ENCODE measurements around the gene C16orf89. TPM values are rescaled to one million over a fixed set of nuclear protein-coding genes. Genes with fewer than 3 reads are reported as not detected.
"Not testable (repeated sequence)": the region's sequence is repeated elsewhere in the genome, so short reads cannot be mapped to it uniquely, and the experiment has no call there.

C16orf89 gene
- total RNA-seq, 1 donor from 2014 or later: 6.1 TPM

DNA sequence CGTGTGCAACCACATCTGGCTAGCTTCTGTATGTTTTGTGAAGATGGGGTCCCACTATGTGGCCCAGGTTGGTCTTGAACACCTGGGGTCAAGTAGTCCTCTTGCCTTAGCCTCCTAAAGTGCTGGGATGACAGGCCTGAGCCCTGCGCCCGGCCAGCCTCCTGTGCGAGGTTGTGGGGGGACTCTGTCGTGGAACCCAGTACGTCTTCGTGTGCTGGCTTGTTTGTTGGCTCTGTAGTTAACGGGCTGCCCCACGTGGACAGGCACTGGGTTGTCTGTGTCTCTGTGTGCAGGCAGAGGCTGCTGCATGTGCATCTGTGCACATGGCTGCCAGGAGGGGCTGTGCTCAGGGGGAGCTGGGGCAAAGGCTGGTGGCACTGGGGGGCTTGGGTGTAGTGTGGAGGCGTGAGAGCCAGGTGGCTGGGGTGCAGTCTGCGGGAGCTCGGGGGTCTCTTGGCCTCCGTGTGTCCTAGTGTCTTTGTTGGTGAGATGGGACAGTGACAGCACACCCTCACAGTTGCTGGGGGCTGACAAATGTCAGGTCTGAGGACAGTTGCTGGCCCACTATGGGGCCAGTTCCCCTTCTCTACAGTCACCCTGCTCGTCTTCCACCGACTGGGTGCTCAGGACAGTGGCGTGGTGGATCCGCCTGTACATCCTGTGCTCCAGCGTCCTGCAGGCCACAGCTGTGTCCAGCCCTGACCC, 22.5 kb upstream of the C16orf89 start:
- ATAC-seq (ENCODE audit: poor library complexity); DNase-seq; intact Hi-C loops (cut with DNase I): not testable (repeated sequence)

DNA sequence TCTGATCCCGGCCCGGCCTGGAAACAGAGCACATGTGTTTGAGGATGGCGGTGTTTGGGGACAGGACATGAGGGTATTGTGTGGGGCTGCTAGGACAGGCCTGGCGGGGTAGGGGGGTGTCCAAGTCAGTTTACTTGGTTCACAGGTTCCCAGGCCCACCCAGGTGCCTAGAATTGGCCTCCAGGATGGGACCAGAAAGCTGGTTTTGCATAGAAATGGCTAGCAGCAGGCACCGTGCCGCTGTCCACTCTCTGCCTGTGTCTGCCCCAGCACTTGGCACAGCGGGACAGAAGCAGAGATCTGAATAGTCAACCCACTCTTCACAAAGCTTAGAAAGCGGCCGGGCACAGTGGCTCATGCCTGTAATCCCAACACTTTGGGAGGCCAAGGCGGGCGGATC, 20.0 kb upstream of the C16orf89 start:
- intact Hi-C loops (cut with DNase I); ATAC-seq (ENCODE audit: poor library complexity); DNase-seq: not testable (repeated sequence)

GRCh38 chr16:5084802-5085201, 19.0 kb upstream of the C16orf89 start:
- intact Hi-C loops (cut with DNase I); ATAC-seq (ENCODE audit: poor library complexity): not testable (repeated sequence)
- peak; percentile 53 for DNase-seq

- DNase-seq; intact Hi-C loops (cut with DNase I); ATAC-seq (ENCODE audit: poor library complexity): not testable (repeated sequence)
Measured at GRCh38 chr16:5084099-5084731, 18.5 kb upstream of the C16orf89 start.

DNA sequence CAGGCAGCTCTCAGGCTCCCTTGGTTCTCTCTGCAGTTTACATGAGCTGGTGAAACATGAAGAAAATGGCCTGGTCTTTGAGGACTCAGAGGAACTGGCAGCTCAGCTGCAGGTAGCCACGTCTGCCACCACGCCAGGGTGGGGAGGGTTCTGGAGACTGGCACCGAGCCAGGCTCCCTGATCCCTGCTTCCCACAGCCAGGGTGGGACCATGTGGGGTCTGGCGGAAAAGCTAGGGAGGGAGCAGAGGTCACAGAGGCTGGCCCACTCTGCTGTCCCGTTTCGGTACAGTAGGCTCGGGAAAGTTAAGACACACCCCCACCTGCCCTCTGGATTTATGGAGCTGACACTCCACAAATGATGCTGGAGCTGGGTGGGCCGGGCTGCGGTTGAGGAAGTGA, 17.9 kb upstream of the C16orf89 start:
- intact Hi-C loops (cut with DNase I); DNase-seq; ATAC-seq (ENCODE audit: poor library complexity): not testable (repeated sequence)

- intact Hi-C loops (cut with DNase I): not testable (repeated sequence)
Measured at GRCh38 chr16:5080996-5081395, 15.2 kb upstream of the C16orf89 start.

GRCh38 chr16:5080461-5080860, 14.7 kb upstream of the C16orf89 start:
- DNase-seq; intact Hi-C loops (cut with DNase I): not testable (repeated sequence)

More at GRCh38 chr16:5080996-5081395, 15.2 kb upstream of the C16orf89 start:
- DNase-seq; ATAC-seq (ENCODE audit: poor library complexity): not testable (repeated sequence)

DNA sequence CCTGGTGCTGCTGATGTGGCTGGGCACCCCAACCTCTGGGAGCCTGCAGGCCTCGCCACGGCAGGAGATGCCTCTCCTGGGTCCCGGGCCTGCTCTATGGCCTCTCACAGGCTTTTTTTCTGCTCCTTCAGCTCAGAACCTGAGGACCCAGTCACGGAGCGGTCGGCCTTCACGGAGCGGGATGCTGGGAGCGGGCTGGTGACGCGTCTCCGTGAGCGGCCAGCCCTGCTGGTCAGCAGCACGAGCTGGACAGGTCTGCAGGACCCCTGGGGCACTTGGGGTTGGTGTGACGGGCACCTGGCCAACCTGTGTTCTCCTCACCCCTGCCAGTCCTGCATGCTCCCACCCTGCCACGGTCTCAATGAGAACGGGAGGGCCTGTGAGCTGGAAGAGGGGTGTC, 12.9 kb upstream of the C16orf89 start:
- DNase-seq: peak; percentile 29
- intact Hi-C loops (cut with DNase I): no loop called here
- ATAC-seq (ENCODE audit: poor library complexity): no peak

More at GRCh38 chr16:5080461-5080860, 14.7 kb upstream of the C16orf89 start:
- not testable (repeated sequence) for ATAC-seq (ENCODE audit: poor library complexity)

DNA sequence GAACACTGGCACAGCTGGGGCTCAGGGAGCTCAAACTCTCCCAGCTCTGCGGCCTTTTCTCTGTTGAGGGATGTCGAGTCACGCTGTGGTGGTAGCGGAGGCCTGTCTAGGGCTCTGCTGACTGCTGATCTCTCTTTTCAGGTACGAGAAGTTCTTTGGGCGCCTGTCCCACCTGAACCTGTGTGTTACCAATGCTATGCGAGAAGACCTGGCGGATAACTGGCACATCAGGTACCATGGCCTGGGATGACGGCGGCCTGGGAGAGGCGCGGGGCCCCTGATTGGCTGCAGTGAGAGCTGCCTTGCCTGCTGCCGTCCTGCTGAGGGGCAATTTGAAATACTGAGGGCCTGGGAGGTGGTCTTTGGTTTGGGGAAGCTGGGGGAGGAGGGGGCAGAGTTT, 11.5 kb upstream of the C16orf89 start:
- peak; percentile 20 for DNase-seq
- no peak for ATAC-seq (ENCODE audit: poor library complexity)
- intact Hi-C loops (cut with DNase I): no loop called here

GRCh38 chr16:5075637-5076036, 9.9 kb upstream of the C16orf89 start:
- intact Hi-C loops (cut with DNase I): no loop called here
- DNase-seq: no peak
- no peak for ATAC-seq (ENCODE audit: poor library complexity)

DNA sequence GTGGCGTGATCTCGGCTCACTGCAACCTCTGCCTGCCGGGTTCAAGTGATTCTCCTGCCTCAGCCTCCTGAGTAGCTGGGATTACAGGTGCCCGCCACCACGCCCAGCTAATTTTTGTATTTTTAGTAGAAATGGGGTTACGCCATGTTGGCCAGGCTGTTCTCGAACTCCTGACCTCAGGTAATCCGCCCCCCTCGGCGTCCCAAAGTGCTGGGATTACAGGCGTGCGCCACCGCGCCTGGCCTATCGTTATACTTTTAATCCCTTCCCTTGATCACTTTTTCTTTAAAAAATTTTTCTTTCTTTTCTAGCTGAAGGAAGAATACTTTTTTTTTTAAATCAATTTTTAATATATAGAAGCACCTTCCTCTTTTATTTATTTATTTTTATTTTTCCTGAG, 8.0 kb upstream of the C16orf89 start:
- intact Hi-C loops (cut with DNase I); ATAC-seq (ENCODE audit: poor library complexity): not testable (repeated sequence)
- DNase-seq: peak; percentile 22

DNA sequence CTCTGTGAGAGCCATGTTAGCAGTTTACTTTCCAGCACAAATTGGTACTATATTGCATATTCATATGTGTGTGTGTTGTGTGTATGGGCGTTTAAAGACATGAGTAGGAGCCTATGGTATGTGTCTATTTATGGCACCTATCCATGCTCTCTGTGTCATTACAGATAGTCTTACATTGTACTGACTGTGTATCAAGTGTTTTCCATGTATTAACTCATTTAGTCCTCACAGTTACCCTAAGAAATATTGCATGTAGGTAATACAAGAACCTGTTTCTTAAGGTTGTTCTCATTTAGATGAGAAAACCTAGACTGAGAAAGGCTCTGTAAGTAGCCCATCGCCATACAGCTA, 7.5 kb upstream of the C16orf89 start:
- intact Hi-C loops (cut with DNase I): no loop called here
- no peak for ATAC-seq (ENCODE audit: poor library complexity)
- DNase-seq: no peak

DNA sequence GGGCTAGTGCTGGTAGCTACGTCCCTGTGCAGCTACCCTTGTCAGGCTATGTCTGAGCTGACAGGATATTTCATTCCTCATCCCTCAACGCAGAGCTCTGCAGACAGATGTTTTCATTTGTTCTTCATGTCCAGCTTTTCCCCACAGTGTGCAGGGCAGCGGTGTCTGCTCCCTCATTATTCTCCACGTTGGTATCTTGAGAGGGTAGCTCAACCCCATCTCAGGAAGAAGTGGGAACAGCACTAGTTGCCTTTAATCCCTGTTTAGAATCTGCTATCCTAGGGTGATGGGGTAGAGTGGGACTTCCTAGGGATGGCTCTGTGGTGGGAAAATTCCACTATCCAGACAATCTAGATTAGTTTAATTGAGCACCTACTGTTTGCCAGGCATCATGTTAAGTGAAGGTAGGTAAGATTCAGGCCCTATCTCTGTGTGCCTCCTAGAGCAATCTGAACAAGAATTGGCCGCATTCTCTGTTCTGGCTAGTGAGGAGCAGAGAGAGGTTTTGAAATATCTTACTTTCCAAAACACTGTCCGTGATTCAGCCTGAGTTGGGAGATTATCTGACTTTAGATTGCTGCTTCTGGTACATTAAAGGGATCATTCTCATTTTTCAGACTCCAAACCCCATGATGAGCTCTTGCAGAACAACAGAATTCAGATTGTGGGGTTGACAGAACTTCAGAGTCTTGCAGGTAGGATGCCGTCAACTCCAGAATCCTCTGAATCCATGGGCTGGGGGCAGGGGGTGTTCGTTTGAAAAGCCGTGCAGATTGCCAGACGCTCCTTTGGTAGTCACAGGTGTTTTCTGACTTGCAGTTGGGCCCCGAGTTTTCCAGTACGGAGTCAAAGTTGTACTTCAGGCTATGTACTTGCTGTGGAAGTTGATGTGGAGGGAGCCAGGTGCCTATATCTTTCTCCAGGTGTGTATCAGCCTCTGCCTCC, 6.8 kb upstream of the C16orf89 start:
- intact Hi-C loops (cut with DNase I): no loop called here
- DNase-seq (peak; percentile 22), ATAC-seq (ENCODE audit: poor library complexity) (no peak)

DNA sequence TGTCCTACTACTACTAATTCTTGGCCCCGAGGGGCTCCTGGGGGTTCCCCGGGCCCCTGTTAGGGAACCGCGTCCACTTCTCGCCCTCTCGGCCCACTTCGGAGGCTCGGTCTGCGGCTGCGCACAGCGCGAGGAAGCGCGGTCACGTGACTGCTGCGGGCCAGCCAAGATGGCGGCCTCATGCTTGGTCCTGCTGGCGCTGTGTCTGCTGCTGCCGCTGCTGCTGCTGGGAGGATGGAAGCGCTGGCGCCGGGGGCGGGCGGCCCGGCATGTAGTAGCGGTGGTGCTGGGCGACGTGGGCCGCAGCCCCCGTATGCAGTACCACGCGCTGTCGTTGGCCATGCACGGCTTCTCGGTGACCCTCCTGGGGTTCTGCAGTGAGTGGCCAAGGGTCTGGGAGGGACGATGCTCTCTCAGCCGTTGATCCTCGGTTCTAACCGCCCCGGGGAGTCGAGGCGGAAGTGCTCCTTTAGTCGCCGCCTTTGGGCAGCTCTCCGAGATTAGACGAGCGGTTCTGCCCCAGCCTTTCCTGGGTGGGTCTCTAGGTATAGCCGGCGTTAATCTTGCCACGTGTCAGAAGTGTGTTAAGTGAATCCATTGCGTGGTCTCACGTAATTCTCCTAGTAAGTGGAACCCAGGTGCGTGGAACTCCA, 6.1 kb upstream of the C16orf89 start, which contains the start of gene ALG1:
Gene ALG1, plus strand, starts transcription at position 163 of the 653 bp plus-strand sequence. Its CDS starts 7 bp downstream, at position 170.
- ATAC-seq (ENCODE audit: poor library complexity): peak; percentile 97
- intact Hi-C loops (cut with DNase I): no loop called here
- peak; percentile 95 for DNase-seq

DNA sequence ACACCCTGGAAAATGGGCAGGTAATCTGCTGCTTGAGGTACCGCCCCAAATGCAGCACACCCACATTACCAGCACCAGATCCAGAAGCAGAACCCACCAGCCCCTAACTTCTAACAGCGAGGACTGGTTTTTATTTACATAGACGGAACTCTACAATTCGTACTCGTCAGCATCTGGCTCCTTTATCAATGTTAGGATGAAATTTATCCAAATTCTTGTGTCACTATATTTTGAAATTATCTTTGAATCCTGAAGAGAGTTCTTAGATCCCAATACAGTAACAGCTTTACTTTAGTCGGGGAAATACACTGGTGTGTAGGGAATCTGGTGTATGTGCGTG, 5.6 kb upstream of the C16orf89 start:
- ATAC-seq (ENCODE audit: poor library complexity): no peak

DNA sequence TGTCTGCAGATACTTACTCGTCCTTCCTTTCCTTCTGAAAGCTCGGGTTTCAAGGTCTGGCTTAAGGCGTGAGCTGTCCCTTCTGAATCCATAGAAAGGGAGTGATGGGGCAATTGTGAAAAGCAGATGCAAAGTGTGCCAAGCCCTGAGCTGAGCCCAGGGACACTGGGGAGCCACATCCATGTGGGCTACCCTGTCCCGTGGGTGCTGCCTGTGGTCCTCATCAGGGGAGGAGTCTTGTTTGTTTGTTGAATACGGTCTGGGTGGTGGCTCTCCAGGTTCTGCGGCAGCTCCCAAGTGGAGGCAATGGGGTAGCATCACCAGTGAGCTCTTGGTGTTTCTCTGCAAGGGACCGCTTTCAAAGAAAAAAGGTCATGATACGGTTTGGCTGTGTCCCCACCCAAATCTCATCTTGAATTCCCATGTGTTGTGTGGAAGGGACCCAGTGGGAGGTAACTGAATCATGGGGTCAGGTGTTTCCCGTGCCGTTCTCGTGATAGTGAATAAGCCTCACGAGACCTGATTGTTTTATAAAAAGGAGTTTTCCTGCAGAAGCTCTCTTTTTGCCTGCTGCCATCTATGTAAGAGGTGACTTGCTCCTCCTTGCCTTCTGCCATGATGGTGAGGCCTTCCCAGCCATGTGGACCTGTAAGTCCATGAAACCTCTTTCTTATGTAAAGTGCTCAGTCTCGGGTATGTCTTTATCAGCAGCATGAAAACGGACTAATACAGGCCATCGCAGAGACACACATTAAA, 4.9 kb upstream of the C16orf89 start:
- peak; percentile 8 for DNase-seq
- intact Hi-C loops (cut with DNase I): no loop called here
- no peak for ATAC-seq (ENCODE audit: poor library complexity)

More for the DNA sequence above, 5.6 kb upstream of the C16orf89 start:
- no peak for DNase-seq
- intact Hi-C loops (cut with DNase I): no loop called here

DNA sequence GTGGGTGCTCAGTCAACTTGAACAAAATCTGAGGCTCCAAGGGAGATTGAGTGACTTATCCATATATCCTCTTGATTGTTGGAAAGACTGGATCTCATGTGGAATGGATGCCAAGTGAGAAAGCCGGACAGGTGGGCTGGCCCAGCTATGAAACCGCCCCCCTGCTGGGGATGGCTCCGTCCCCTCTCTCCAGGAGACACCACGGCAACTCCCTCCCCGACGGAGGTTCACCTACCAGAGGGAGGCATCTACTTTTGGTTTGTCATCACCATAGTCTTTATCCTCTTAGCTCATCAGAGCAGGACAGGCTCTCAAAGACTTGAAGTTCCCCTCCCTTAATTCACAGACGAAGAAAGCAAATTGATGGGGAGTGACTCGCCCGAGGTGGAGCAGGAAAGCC, 4.1 kb upstream of the C16orf89 start:
- intact Hi-C loops (cut with DNase I): no loop called here
- peak; percentile 18 for DNase-seq
- no peak for ATAC-seq (ENCODE audit: poor library complexity)

DNA sequence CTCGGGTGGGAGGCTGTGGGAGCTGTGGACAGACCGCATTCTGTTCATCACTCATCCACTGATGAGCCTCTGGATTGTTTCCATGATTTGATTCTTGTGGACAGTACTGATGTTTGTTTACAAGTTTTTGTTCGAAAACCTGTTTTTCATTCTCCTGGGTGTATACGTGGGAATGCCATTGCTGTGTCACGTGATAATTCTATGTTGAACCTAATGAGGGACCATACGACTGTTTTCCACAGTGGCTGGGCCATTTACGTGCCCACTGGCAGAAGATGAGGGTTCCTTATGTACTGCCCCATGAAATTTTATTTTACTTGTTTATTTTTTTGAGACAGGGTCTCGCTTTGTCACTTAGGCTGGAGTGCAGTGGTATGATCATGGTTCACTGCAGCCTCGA, 3.3 kb upstream of the C16orf89 start:
- DNase-seq (peak; percentile 6), ATAC-seq (ENCODE audit: poor library complexity) (no peak)
- intact Hi-C loops (cut with DNase I): no loop called here

All from Right ventricle myocardium superior (tissue), 1 donor.